Activated CD8-positive, alpha-beta memory T cell treated with anti-CD3 and anti-CD28 coated beads for 1 hour (primary cell): ENCODE measurements around the gene SYT9.
"Not testable (repeated sequence)": the region's sequence is repeated elsewhere in the genome, so short reads cannot be mapped to it uniquely, and the experiment has no call there.

Experiments
- DNase-seq, 2 donors: peaks; one replicate each; pipeline ENCODE4 v3.0.0-alpha.2; 2020; ENCODE audit warnings: low read depth in 1 of 2; ENCODE audit errors: extremely low read depth in 1 of 2

Gene SYT9

DNA sequence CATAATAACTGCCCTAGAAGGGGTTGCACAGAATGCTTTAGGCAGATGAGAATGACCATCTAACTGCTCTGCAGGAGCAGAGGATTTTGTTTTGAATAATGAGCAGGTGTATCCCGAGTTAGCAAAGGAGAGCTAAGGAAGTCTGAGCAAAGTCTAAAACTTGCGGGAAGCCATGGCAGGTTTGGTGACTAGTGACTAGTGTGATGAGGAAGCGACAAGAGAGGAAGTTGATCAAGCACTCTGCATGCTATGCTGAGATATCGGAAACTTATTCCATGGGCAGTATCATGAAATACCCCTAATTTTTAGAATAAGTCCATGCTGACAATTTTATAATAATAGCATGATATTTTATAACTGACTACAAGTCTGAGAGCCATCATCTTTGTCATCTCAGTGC is 246.5 kb downstream of the SYT9 start:
- no peak for DNase-seq

DNA sequence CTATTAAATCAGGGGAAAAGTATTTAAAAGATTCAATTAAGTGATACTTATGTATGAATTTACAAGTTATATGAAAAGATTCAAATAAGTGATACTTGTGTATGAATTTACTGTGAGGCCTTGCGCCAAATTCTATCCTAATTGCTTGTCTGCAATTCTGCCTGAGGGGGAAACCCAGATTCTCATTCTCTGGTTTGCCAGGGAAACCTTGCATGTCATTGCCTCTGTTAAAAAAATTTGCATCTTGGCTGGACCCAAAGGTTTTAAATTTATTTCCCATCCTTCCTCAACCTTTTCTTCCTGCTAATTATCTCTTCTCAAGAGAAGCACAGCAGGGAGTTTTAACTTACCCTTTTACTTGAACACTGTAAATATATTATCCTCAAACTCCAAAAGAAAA is 247.4 kb downstream of the SYT9 start:
- DNase-seq: no peak

DNA sequence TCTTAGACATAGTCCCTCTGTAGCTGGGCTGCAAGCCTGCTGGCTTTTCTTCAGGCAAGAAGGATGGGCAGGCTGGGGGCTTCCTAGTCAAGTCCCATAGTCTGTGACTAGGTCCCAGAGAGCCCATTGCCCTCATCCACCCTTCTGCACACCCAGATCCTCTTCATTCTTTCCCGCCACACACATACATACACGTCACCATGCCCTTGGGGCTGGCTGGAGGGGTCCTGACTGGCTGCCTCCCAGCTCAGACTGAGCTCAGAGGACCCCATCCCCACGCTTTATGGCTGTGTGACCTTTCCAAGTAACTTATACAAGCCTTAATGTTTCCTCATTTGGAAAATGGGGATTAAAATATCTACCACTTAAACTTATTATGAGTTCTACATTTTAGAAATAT is 248.5 kb downstream of the SYT9 start:
- DNase-seq: no peak

DNA sequence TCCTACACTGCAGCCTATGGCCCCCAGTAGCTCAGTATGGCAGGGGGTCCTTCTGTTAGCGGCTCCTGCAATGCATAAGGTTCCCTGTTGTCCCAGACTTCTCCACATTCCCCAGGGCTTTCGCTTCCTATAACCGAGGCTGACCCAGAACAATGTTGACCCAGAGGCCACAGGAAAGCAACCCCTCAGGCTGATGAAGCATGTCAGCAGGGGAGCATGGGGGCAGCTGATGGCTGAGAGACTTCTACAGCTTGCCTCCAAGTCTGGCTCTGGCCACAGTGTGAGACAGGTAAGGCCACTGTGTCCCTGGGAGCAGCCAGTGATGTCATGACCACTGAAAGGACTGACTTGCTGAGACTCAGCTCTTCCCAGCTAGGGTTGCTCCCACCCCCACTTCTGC is 249.5 kb downstream of the SYT9 start:
- no peak for DNase-seq

DNA sequence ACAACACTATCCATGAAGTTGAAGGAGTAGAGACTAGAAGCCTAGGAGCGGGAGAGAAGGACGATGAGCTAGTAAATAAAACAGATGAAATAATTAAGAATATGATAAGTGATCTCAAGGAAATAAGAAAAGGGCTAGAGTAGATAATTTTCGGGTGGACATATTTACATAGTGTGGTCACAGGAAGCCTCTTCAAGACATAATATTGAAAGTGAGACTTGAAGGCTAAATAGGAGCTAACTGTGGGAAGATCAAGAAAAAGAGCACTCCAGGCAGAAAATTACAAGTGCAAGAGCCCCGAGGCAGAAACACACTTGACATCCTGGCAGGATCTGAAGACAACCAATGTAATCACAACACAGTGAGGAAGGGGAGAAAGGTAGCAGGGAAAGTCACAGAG is 250.2 kb downstream of the SYT9 start:
- no peak for DNase-seq

DNA sequence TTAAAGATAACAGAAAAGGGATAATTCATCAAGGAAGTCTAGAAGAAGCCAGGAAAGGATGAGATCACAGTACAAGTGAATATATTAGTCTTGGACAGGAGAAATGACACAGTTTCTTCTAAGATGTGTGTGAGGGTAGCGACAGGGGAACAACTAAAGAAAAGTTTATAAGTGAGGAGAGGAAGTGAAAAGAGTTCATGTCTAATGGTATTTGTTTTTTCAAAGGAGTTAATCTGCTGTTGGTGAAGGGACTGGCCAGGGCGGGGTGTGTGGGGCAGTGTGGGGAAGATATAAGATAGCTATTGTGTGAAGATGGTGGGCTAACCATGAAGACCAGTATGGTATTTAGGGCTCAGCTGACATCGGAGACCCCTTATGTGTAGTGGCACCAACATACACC is 254.5 kb downstream of the SYT9 start:
- DNase-seq: no peak

DNA sequence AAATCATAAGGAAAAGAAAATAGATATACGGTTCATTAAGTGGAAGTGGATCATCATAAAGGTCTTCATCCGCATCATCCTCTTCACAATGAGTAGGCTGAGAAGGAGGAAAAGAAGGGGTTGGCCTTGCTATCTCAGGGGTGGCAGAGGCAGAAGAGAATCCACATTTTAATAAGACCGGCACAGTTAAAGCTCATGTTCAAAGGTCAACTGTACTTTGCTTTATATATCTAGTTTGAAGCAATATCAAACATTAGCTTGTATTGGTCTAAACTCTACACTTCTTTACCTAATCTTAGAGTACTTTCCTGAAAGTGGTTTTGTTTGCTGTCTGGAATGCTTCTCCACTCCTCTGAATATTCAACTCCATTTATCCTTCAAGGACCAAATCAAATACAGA is 256.4 kb downstream of the SYT9 start:
- no peak for DNase-seq

DNA sequence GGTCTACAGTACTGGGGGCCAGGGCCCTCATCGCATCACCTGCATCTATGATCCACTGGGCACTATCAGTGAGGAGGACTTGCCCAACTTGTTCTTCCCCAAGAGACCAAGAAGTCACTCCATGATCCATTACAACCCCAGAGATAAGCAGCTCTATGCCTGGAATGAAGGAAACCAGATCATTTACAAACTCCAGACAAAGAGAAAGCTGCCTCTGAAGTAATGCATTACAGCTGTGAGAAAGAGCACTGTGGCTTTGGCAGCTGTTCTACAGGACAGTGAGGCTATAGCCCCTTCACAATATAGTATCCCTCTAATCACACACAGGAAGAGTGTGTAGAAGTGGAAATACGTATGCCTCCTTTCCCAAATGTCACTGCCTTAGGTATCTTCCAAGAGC is 258.3 kb downstream of the SYT9 start:
- no peak for DNase-seq

DNA sequence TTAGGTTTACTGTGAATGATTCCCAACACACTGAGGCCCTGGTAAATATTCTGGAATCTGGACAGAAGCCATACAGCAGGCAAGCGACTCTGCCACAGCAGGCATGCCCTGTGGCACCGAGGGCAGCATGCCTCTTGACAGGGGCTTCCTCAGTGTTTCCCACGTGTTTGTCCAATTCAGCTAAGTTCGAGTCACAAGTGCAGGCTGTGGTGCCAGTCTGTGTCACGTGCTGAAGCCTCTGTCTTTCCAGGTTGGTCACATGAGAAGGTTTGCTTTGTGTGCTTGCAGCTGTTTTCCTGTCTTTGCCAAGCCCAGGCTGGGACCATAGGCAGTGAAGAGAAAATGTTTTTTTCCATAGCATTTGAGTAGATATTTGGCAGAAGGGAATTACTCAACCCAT is 259.7 kb downstream of the SYT9 start:
- DNase-seq: no peak

DNA sequence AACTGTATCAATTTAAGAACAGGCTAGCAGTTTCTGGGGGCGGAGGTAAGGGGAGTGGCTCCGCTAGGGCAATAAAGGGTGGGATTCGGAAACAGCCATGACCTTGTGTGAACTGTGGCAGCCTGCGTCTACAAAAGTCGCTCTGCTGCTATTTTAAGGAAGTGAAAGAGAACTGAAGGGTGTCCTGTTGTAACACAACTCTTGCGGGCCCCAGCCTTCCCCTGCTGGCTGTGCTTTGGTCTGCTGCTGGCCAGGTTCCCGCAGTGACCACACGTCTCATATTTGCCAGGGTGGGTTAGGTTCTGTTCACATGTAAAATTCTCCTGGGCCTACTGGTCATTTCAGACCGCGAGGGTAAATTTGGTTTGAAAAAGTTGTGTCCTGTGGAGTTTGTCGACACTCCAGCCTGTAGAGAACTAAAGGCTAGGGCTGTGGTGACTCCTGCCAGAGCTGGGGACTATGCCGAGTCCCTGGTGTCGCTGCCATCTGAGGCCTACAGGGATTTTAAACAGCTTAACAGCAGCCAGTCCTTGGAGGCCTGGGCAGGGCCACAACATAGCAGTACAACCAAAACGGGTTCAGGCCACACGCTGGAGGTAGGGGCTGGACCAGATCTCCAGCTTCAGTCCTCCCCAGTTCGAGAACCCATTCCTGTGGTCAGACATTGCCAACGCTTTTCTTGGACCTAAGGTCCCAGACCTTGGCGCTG is 261.0 kb downstream of the SYT9 start:
- no peak for DNase-seq

DNA sequence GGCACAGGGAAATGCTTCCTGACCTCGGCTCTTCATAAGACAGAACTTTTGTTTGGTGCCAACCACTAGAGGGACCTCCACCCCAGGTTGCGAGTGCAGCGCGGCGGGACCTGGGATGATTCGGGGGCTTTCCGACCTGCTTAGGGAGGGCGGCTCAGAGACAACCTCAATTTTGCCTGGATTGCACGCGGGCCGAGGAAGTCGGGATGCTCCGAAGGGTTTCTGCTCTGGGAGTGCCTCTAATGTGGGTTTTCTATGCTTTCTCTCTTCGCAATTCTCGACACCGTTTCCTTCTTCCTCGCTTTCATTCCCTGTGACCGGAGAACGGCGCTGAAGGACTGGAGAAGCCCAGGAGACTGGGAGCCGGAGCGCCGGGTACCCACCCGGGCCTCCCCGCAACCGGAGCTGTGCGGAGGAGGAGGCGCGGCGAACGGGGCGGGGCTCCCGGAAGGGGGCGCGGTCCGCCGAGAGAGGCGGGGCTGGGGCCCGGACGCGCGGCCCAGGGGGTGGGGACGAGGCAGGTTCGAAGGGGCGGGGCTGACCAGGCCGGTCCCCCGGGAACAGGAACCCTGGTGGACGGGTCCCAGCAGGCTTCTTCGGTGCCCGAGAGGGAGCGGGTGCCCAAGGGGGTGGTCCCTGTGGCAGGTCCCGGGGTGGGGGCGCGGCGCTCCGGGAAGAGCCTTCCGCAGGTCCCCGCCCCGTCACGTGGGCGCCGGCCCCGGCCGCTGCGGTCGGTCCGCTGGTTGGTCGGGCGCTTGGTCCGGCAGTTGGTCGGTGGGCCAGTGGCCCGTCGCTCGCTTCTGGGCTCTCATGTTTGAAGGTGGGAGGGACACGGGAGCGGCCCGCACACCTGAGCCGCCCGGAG is 261.8 kb downstream of the SYT9 start, which contains the start of gene PPFIBP2:
Gene PPFIBP2 (plus strand): TSS at position 766 of the 865 bp plus-strand sequence. CDS start 35,477 bp downstream, outside the sequence.
- peak; percentile 29 to 80 for DNase-seq

DNA sequence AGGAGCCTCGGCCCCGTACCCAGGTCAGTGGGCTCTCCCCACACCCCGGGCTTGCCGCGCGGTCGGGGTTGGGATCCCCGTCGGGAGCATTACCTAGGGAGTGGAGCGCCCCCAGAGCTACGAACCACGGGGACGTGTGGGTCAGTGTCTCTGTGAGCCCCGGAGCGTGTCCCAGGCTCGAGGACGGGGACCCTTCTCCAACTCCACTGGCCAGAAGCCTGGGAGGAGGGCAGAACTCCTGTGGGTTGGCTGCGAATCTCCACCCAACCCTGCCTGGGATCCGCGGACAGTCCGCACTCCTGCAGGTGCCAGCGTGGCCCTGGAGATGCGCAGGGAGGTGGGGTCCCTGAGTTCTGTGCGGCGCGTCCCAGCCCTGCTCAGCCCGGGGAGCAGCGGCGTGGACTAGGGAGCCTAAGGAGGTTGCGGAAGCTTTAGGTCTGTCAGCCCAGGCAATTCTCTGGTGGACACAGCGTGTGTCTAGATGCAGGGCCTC is 262.4 kb downstream of the SYT9 start:
- DNase-seq: no peak

DNA sequence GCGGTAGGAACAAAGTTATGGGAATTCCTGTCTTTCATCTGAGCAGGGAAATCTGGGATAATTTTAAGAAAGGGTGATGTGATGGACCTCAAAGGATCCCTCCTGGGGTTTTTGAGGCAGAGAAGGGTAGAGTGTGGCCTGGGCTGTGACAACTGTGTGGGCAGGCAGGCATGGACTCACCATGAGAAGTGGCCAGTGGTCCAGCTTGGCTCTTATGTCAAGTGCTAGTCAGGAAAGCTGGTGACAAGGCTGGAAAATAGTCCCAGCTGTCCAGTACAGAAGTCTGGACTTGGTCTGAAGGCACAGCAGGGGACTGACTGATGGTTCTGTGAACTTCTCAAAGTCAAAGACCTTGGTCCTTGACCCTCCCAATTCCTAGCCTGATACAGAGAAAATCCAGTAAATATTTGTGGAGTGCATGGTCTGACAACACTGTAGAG is 263.8 kb downstream of the SYT9 start:
- DNase-seq: no peak

DNA sequence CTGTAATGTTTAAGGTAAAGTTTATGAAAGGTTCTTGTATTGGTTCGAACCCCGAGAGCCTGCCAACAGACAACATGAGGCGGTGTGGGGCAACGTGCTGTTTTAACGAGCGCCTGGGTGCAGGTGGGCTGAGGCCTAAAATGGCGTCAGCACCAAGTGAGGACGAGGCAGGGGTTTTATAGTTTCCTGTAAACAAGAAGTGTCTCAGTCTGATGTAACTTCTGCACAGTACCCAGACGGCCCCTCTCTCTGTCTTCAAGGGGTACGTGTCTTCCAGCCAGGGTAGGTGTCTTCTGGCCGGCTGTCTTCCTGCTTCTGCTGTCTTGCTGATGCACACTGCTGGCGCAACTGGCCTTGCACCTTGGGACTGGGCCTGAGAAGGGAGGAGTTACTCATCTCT is 264.8 kb downstream of the SYT9 start:
- no peak for DNase-seq

DNA sequence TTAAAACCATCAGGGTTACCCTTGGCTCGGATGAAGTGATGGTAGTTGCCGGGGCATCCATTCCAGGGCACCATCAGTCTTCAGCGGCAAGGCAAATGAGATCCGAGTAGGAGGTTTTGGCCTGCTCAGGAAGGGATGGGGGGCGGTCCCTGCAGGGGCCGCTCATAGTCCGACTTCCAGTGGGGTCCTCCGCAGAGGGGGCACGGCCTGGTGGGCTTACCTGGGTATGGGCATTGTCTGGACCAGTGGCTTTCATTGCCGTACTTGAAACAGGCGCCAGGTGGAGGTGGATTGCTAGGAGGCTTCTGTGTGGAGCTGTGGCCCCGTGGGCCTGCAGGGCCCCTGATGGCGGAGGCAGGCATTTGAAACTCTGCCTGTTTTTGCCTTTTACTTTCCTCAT is 266.0 kb downstream of the SYT9 start:
- not testable (repeated sequence) for DNase-seq
